HepG2 (cell line): ENCODE data around the gene RUVBL1. TPM values are rescaled to one million over a fixed set of nuclear protein-coding genes. Genes with fewer than 3 reads are reported as not detected.

Experiments
- ATAC-seq: fragments of 200-7000 bp; cut with Tn5 transposase; 3 replicates; pipeline ENCODE4 v1.9.1; 2020; ENCODE audit warnings: mild to moderate bottlenecking, moderate library complexity
- BruUV-seq: library from RNA; stranded (reverse); fragments of 400-500 nt; replicated peaks from 2 replicates; lab custom pipeline; 2021; lab: Mats Ljungman, UMichigan
- CTCF ChIA-PET: fragments of 300-600 bp; formaldehyde crosslinking; extraction: SDS; loops from one replicate; lab custom pipeline; 2021; ENCODE audit warnings: low total read pairs, inconsistent platforms, low intra/inter-chr PET ratio; lab: Yijun Ruan, JAX
- POLR2A ChIA-PET: fragments of 350-600 bp; sonication (Branson Sonifier 250); formaldehyde crosslinking; loops from one replicate; lab custom pipeline; 2020; ENCODE audit warnings: antibody characterized with exemption, inconsistent platforms; lab: Yijun Ruan, JAX
- DNase-seq: peaks from one replicate; pipeline ENCODE4 v3.0.0-alpha.2; 2015; ENCODE audit warnings: low spot score
- FAIRE-seq: peaks from 3 replicates; lab custom pipeline; 2011; peaks lifted over from hg19 to GRCh38; lab: Jason Lieb, UNC
- H2AFZ ChIP-seq: one replicate; pipeline ENCODE4 v1.6.1; 2011; ENCODE audit warnings: low read length, inconsistent platforms
- H3K27ac ChIP-seq: fragments of 300-600 bp; 3 replicates; pipeline ENCODE4 v1.8.0; 2011; ENCODE audit warnings: mixed run types, mild to moderate bottlenecking, mixed read lengths, low read length, inconsistent platforms; ENCODE audit not compliant: insufficient read depth; ENCODE audit errors: extremely low read length
- H3K27me3 ChIP-seq, 2 experiments: fragments of 200-600 bp in 1 of 2; 2 replicates in 1 of 2; 3 replicates in 1 of 2; pipeline versions ENCODE4 v1.6.0 to v1.8.0; 2011; ENCODE audit warnings: low read length in 2 of 2, mild to moderate bottlenecking in 2 of 2, moderate library complexity in 2 of 2, inconsistent platforms in 1 of 2; ENCODE audit not compliant: insufficient read depth in 2 of 2, control insufficient read depth in 1 of 2
- H3K36me3 ChIP-seq, 2 experiments: fragments of 200-600 bp in 1 of 2; replicated peaks in 1 of 2; 2 replicates in 1 of 2; 3 replicates in 1 of 2; pipeline versions ENCODE4 v1.5.1 to v1.8.0; 2011; ENCODE audit warnings: low read length in 2 of 2, inconsistent platforms in 1 of 2; ENCODE audit not compliant: insufficient read depth in 2 of 2, control insufficient read depth in 1 of 2
- H3K4me1 ChIP-seq: 2 replicates; pipeline ENCODE4 v1.5.1; 2012; ENCODE audit warnings: low read length, inconsistent platforms; ENCODE audit not compliant: insufficient read depth
- H3K4me2 ChIP-seq: 2 replicates; pipeline ENCODE4 v1.6.0; 2011; ENCODE audit warnings: low read depth, low read length, inconsistent platforms
- H3K4me3 ChIP-seq, 3 experiments: fragments of 200-600 bp in 1 of 3; sonication (generic), shearing (Covaris generic) in 1 of 3; replicated peaks in 1 of 3; 2 replicates each; pipeline ENCODE4 v1.5.1; 2011 to 2016; ENCODE audit warnings: low read length in 3 of 3, inconsistent platforms in 2 of 3, low read depth in 2 of 3, mild to moderate bottlenecking in 2 of 3, control low read depth in 1 of 3, mixed read lengths in 1 of 3; ENCODE audit not compliant: insufficient read depth in 1 of 3
- H3K79me2 ChIP-seq: one replicate; pipeline ENCODE4 v1.6.1; 2011; ENCODE audit warnings: low read length, inconsistent platforms; ENCODE audit not compliant: insufficient read depth
- H3K9ac ChIP-seq: 2 replicates; pipeline ENCODE4 v1.6.0; 2011; ENCODE audit warnings: mild to moderate bottlenecking, low read depth, low read length, inconsistent platforms; ENCODE audit not compliant: insufficient read depth
- H3K9me3 ChIP-seq: 2 replicates; pipeline ENCODE4 v1.5.1; 2012; ENCODE audit warnings: mild to moderate bottlenecking, low read length
- H4K20me1 ChIP-seq: 2 replicates; pipeline ENCODE4 v1.6.0; 2011; ENCODE audit warnings: inconsistent platforms, mild to moderate bottlenecking, low read length, moderate library complexity; ENCODE audit not compliant: insufficient read depth
- ARHGAP35 ChIP-seq: sonication (generic); formaldehyde crosslinking; IDR thresholded peaks from 2 replicates; pipeline ENCODE4 v1.9.0; 2022; ENCODE audit warnings: mild to moderate bottlenecking, inconsistent platforms, moderate library complexity, missing genetic modification reagents, borderline replicate concordance
- HNF4G ChIP-seq, 2 experiments: sonication (generic) in 1 of 2; formaldehyde crosslinking in 1 of 2; IDR thresholded peaks; 2 replicates each; pipeline versions ENCODE4 v1.4.0 to v1.6.1; 2011 to 2020; ENCODE audit warnings: borderline replicate concordance in 2 of 2, low read depth in 2 of 2, mild to moderate bottlenecking in 2 of 2, low read length in 1 of 2, missing genetic modification reagents in 1 of 2, moderate library complexity in 1 of 2
- KAT7 ChIP-seq: IDR thresholded peaks from 2 replicates; pipeline ENCODE4 v1.6.1; 2018; ENCODE audit warnings: borderline replicate concordance, missing compliant biosample characterization
- PHF21A ChIP-seq: sonication (generic); formaldehyde crosslinking; IDR thresholded peaks from 2 replicates; pipeline ENCODE4 v1.5.0; 2020; ENCODE audit warnings: mild to moderate bottlenecking, missing genetic modification reagents
- SALL1 ChIP-seq: sonication (generic); formaldehyde crosslinking; IDR thresholded peaks from 2 replicates; pipeline ENCODE4 v1.8.0; 2022; ENCODE audit warnings: mild to moderate bottlenecking, missing genetic modification reagents
- SAP130 ChIP-seq: IDR thresholded peaks from 2 replicates; pipeline ENCODE4 v1.6.1; 2016; ENCODE audit warnings: low read depth
- ZBTB44 ChIP-seq: sonication (generic); formaldehyde crosslinking; IDR thresholded peaks from 2 replicates; pipeline ENCODE4 v1.4.0; 2020; ENCODE audit warnings: missing genetic modification reagents
- ZBTB7B ChIP-seq: sonication (generic); formaldehyde crosslinking; IDR thresholded peaks from 2 replicates; pipeline ENCODE4 v1.4.0; 2020; ENCODE audit warnings: missing genetic modification reagents
- ZMAT3 ChIP-seq: sonication (generic); formaldehyde crosslinking; conservative IDR thresholded peaks from 2 replicates; pipeline ENCODE4 v1.7.0; 2021; ENCODE audit warnings: missing genetic modification reagents
- ZNF124 ChIP-seq: sonication (generic); formaldehyde crosslinking; IDR thresholded peaks from 2 replicates; pipeline ENCODE4 v1.4.0; 2020; ENCODE audit warnings: missing genetic modification reagents
- ZNF235 ChIP-seq: sonication (generic); formaldehyde crosslinking; IDR thresholded peaks from 2 replicates; pipeline ENCODE4 v1.8.1; 2023; ENCODE audit warnings: mild to moderate bottlenecking, missing genetic modification reagents, borderline replicate concordance
- ZNF280B ChIP-seq: sonication (generic); formaldehyde crosslinking; IDR thresholded peaks from 2 replicates; pipeline ENCODE4 v1.5.0; 2020; ENCODE audit warnings: missing genetic modification reagents, mild to moderate bottlenecking, borderline replicate concordance
- ZNF576 ChIP-seq: sonication (generic); formaldehyde crosslinking; IDR thresholded peaks from 2 replicates; pipeline ENCODE4 v1.4.0; 2020; ENCODE audit warnings: mild to moderate bottlenecking, missing genetic modification reagents
- WGBS: methylation state at CpG from one replicate; pipeline ENCODE4 v1.1.6; 2017; ENCODE audit warnings: low lambda C conversion rate; 5-methylcytosine and 5-hydroxymethylcytosine counted together
- in situ Hi-C: cut with HindIII; loops from 2 replicates; pipeline ENCODE4 v1.10.0; 2017; ENCODE audit warnings: low pct_unique_long_range_greater_than_20kb; ENCODE audit not compliant: extremely low pct_ligation_motif_present
- intact Hi-C: fragments of 100-400 bp; cut with micrococcal nuclease; formaldehyde crosslinking; loops from one replicate; pipeline ENCODE4 v1.10.0; 2022; ENCODE audit not compliant: unreplicated experiment
- polyA plus RNA-seq, 8 experiments: library from polyadenylated mRNA; depleted of rRNA in 3 of 8; stranded (reverse) in 7 of 8; unstranded in 1 of 8; fragments of >200 nt; fragmentation: Illumina TruSeq in 4 of 8; extraction: Trizol in 4 of 8; gene quantifications; 2 replicates each; pipeline versions ENCODE4 v1.2.1 to v1.2.3, GENCODE V29; 2011 to 2016; ENCODE audit warnings: low read depth in 4 of 8, missing spikeins in 1 of 8, mixed read lengths in 1 of 8; ENCODE audit not compliant: insufficient read depth in 1 of 8
- total RNA-seq, 5 experiments: library from RNA; depleted of rRNA; stranded (reverse); fragments of >200 nt; fragmentation: Illumina TruSeq; extraction: Trizol; gene quantifications; 2 replicates each; pipeline ENCODE4 v1.2.3, GENCODE V29; 2016; ENCODE audit warnings: low read depth in 1 of 5

Gene RUVBL1
- total and polyA plus RNA-seq, 2 of the 13 experiments (the other 11 are each of a cell fraction or from before 2014, with no cell fraction given): 32.7 to 86.3 TPM

DNA sequence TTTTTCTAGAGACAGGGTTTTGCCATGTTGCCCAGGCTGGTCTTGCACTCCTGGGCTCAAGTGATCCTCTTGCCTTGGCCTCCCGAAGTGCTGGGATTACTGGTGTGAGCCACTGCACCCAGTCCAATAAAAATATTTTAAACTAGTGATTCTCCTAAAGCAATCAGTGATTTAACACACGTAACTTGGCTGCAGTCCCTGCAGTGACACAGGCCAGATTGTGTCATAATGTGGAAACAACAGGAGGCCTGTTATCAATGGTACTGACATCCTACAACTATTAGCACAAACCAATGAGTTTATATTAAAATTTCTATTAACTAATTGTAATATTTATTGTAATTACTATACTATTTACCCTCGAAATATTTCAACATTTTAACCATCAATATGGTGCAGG is 73.0 kb downstream of the RUVBL1 start (continued):
- no peak for TF ChIP-seq ZNF235 (CRISPR knock-in tag)
- no peak for TF ChIP-seq HNF4G (IDR thresholded peaks at IDR 0.05; ENCODE audit: borderline replicate concordance, low read depth, low read length)
- TF ChIP-seq HNF4G (CRISPR knock-in tag; IDR thresholded peaks at IDR 0.05; ENCODE audit: borderline replicate concordance, low read depth): no peak
- no peak for TF ChIP-seq KAT7 (CRISPR knock-in tag)
- TF ChIP-seq PHF21A (CRISPR knock-in tag): no peak
- TF ChIP-seq ZNF576 (CRISPR knock-in tag): no peak
- no peak for TF ChIP-seq SALL1

- H3K27me3 ChIP-seq: peaks cover 0 to 7% of the 10 kb centered on the region in 2 experiments; a peak in 3 of 5 replicates
- no peaks in the 10 kb centered on the region for H3K36me3 ChIP-seq
- no peak overlapping the region for H3K9ac ChIP-seq
- no peaks in the 10 kb centered on the region for H4K20me1 ChIP-seq
- peaks cover 15% of the 10 kb centered on the region for H3K4me1 ChIP-seq
- H2AFZ ChIP-seq: no peak overlapping the region
- no peak for FAIRE-seq
- no peak for DNase-seq
- ChIA-PET POLR2A (no interaction called here), CTCF (no interaction called here)
- intact Hi-C loops (no loop called here), in situ Hi-C loops (no loop called here)
- no peaks in the 10 kb centered on the region for H3K9me3 ChIP-seq
- H3K27ac ChIP-seq: no peak overlapping the region
- ATAC-seq: no peak
- whole genome bisulfite sequencing: 40% methylated on average over 1 of the region's 1 CpG
- no peak overlapping the region for H3K4me3 ChIP-seq
- H3K4me2 ChIP-seq: no peak overlapping the region
- no peaks in the 10 kb centered on the region for H3K79me2 ChIP-seq
- BruUV-seq: no TSS peak
- TF ChIP-seq ZBTB44 (CRISPR knock-in tag) (no peak), SAP130 (CRISPR knock-in tag) (no peak), ZNF280B (CRISPR knock-in tag) (no peak), ZNF124 (CRISPR knock-in tag) (no peak), ARHGAP35 (no peak), ZBTB7B (CRISPR knock-in tag) (no peak), ZMAT3 (CRISPR knock-in tag) (no peak)
Observed at GRCh38 chr3:128041344-128041743, 82.3 kb downstream of the RUVBL1 start.
